ENCODE data around the gene DNAJC18.

DNA sequence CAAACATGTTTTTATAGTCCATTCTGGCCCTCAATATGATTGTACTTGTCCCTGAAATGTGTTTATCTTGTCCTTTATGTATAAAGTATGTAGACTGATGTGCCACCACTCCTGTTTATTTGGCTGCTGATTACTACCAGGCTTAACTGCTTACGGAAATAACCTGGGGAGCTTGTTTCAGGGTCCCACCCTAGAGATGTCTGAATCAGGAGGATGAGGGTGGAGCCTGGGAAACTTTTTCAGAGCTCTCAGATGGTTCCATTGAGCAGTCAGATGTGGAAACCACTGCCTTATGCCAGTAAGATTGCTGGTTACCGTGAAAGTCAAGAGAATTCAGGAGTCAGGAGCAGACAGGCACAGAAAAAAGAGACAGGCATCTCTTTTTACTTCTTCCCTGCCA, 75.4 kb downstream of the DNAJC18 start:
- no peak for TF ChIP-seq POLR2AphosphoS5 (IDR thresholded peaks at IDR 0.05)
- TF ChIP-seq, protein P1, sequence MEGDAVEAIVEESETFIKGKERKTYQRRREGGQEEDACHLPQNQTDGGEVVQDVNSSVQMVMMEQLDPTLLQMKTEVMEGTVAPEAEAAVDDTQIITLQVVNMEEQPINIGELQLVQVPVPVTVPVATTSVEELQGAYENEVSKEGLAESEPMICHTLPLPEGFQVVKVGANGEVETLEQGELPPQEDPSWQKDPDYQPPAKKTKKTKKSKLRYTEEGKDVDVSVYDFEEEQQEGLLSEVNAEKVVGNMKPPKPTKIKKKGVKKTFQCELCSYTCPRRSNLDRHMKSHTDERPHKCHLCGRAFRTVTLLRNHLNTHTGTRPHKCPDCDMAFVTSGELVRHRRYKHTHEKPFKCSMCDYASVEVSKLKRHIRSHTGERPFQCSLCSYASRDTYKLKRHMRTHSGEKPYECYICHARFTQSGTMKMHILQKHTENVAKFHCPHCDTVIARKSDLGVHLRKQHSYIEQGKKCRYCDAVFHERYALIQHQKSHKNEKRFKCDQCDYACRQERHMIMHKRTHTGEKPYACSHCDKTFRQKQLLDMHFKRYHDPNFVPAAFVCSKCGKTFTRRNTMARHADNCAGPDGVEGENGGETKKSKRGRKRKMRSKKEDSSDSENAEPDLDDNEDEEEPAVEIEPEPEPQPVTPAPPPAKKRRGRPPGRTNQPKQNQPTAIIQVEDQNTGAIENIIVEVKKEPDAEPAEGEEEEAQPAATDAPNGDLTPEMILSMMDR (IDR thresholded peaks at IDR 0.05) = no peak

Data from esophagus muscularis mucosa (tissue), 3 donors.